ENCODE data around the gene SPINK2. TPM values are rescaled to one million over a fixed set of nuclear protein-coding genes. Genes with fewer than 3 reads are reported as not detected.
A peak's percentile ranks its signal among the peaks of the same experiment; 100 is the strongest.

Gene SPINK2
- total RNA-seq, 1 donor from 2014 or later: 0.87 TPM

GRCh38 chr4:56817840-56818491 is 3.5 kb downstream of the SPINK2 start:
- Mint-ChIP-seq H3K4me3 (no peak overlapping the region), H3K9me3 (no peaks in the 10 kb centered on the region), H3K27ac (no peak overlapping the region), H3K36me3 (no peaks in the 10 kb centered on the region), H3K27me3 (peaks cover 49% of the 10 kb centered on the region), H3K4me1 (ENCODE audit: unreplicated experiment) (no peaks in the 10 kb centered on the region)
- no peak for DNase-seq (ENCODE audit: extremely low spot score, unreplicated experiment)
- TF ChIP-seq, protein P1, sequence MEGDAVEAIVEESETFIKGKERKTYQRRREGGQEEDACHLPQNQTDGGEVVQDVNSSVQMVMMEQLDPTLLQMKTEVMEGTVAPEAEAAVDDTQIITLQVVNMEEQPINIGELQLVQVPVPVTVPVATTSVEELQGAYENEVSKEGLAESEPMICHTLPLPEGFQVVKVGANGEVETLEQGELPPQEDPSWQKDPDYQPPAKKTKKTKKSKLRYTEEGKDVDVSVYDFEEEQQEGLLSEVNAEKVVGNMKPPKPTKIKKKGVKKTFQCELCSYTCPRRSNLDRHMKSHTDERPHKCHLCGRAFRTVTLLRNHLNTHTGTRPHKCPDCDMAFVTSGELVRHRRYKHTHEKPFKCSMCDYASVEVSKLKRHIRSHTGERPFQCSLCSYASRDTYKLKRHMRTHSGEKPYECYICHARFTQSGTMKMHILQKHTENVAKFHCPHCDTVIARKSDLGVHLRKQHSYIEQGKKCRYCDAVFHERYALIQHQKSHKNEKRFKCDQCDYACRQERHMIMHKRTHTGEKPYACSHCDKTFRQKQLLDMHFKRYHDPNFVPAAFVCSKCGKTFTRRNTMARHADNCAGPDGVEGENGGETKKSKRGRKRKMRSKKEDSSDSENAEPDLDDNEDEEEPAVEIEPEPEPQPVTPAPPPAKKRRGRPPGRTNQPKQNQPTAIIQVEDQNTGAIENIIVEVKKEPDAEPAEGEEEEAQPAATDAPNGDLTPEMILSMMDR (conservative IDR thresholded peaks at IDR 0.05): no peak

- no peak for DNase-seq (ENCODE audit: extremely low spot score, unreplicated experiment)
- no peaks in the 10 kb centered on the region for H3K9me3 Mint-ChIP-seq
- H3K27me3 Mint-ChIP-seq: no peaks in the 10 kb centered on the region
- no peak overlapping the region for H3K27ac Mint-ChIP-seq
- H3K4me1 Mint-ChIP-seq (ENCODE audit: unreplicated experiment): no peaks in the 10 kb centered on the region
- TF ChIP-seq, protein P1 (conservative IDR thresholded peaks at IDR 0.05): no peak
- no peaks in the 10 kb centered on the region for H3K36me3 Mint-ChIP-seq
- H3K4me3 Mint-ChIP-seq: no peak overlapping the region
These were observed 14.8 kb downstream of the SPINK2 start for GRCh38 chr4:56806666-56807065.

DNA sequence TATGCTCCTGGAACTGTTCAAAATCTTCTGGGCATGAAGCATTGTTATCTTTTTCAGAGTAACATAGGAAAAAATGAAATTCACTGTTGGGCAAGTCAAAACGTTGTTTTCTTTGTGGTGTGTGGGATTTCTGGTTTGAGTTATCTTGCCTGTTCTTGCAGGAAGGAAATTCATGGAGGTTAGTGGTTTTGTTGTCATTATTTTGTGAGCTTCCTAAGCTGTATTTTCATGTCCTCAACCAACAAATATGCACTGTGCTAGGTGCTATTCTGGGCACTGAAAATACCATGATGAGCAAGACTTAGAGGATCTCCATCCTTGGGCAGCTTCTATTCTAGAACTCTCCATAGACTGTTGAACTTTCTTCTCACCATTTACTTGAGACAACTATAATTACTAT is 16.9 kb downstream of the SPINK2 start:
- Mint-ChIP-seq H3K4me1 (ENCODE audit: unreplicated experiment) (peaks cover 4% of the 10 kb centered on the region), H3K9me3 (no peaks in the 10 kb centered on the region), H3K27ac (no peak overlapping the region), H3K36me3 (no peaks in the 10 kb centered on the region), H3K27me3 (no peaks in the 10 kb centered on the region), H3K4me3 (no peak overlapping the region)
- no peak for DNase-seq (ENCODE audit: extremely low spot score, unreplicated experiment)
- TF ChIP-seq, protein P1 (conservative IDR thresholded peaks at IDR 0.05): no peak

- TF ChIP-seq, protein P1 (conservative IDR thresholded peaks at IDR 0.05): no peak
- Mint-ChIP-seq H3K36me3 (no peaks in the 10 kb centered on the region), H3K27me3 (no peaks in the 10 kb centered on the region), H3K4me3 (no peak overlapping the region), H3K4me1 (ENCODE audit: unreplicated experiment) (peaks cover 8% of the 10 kb centered on the region), H3K27ac (no peak overlapping the region), H3K9me3 (no peaks in the 10 kb centered on the region)
- DNase-seq (ENCODE audit: extremely low spot score, unreplicated experiment): no peak
These were observed 18.0 kb downstream of the SPINK2 start for GRCh38 chr4:56803471-56803870.

DNA sequence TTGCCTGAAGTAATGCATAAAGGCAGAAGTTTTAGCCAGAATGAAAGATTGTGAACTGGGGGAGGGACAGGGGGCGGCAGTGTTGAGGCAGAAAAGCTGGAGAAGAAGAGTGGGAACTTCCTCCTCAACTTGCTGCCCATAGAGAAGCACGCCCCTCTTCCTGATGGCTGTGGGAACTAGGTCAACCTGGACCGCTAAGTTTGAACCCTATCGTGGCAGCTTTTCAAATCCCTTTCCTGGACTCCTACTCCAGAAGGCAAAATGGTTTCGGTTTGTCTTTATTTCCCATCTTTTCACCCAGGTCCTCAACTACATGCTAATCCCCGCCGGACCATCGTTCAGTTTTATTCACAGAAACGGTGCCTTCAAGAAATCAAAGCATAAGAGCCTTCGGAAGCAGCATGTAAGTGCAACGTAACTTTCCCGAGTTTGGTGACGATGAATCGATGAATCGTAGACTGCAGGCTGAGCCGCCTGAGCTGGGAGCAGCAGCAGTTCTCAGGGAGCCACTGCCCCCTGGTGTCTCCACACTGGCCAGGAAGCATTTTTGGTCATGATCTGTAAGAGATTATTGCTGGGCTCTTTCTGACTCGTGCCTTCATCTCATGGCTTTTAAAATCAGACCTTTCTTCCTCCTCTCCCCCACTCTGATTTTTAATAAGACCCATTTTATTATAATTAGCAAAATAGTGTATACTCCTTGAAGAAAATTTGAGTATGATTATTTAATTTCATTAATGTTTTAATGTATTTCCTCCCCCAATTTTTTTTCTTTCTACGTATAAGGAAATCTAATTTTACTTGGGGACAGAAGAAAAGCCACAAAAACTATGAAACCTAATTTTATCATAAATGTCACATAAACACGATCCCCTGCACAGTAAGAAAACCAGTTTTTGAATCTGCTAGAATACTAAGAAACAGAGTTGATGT is 21.4 kb downstream of the SPINK2 start:
- Mint-ChIP-seq H3K9me3 (no peaks in the 10 kb centered on the region), H3K27ac (peak overlapping the region; percentile 78), H3K4me3 (peak overlapping the region; percentile 91), H3K27me3 (no peaks in the 10 kb centered on the region), H3K36me3 (no peaks in the 10 kb centered on the region), H3K4me1 (ENCODE audit: unreplicated experiment) (peaks cover 8% of the 10 kb centered on the region)
- peak; percentile 82 for DNase-seq (ENCODE audit: extremely low spot score, unreplicated experiment)
- TF ChIP-seq, protein P1 (conservative IDR thresholded peaks at IDR 0.05): peak; percentile 94
